ENCODE results near the gene LRSAM1.
"Not testable (repeated sequence)": the region's sequence is repeated elsewhere in the genome, so short reads cannot be mapped to it uniquely, and the experiment has no call there.

The LRSAM1 gene

GRCh38 chr9:127457191-127457878, 6.0 kb downstream of the LRSAM1 start:
- H3K4me1 ChIP-seq (ENCODE audit: insufficient read depth, poor library complexity, severe bottlenecking): no peaks in the 10 kb centered on the region
- no peaks in the 10 kb centered on the region for H3K9me3 ChIP-seq (ENCODE audit: severe bottlenecking)
- no peaks in the 10 kb centered on the region for H3K27me3 ChIP-seq (ENCODE audit: insufficient read depth, poor library complexity, severe bottlenecking)
- DNase-seq (ENCODE audit: low spot score): no peak
- H3K36me3 ChIP-seq (ENCODE audit: low read depth): peaks cover 66% of the 10 kb centered on the region
- no peak overlapping the region for H3K4me3 ChIP-seq (ENCODE audit: severe bottlenecking)
- H3K27ac ChIP-seq (ENCODE audit: poor library complexity, severe bottlenecking): no peak overlapping the region
- ATAC-seq (ENCODE audit: low read depth): no peak
- TF ChIP-seq CTCF (IDR thresholded peaks at IDR 0.05; ENCODE audit: poor library complexity, severe bottlenecking): no peak

- no peak for TF ChIP-seq CTCF (IDR thresholded peaks at IDR 0.05; ENCODE audit: poor library complexity, severe bottlenecking)
- no peak overlapping the region for H3K4me3 ChIP-seq (ENCODE audit: severe bottlenecking)
- no peak for ATAC-seq (ENCODE audit: low read depth)
- no peaks in the 10 kb centered on the region for H3K27me3 ChIP-seq (ENCODE audit: insufficient read depth, poor library complexity, severe bottlenecking)
- no peak for DNase-seq (ENCODE audit: low spot score)
- peaks cover 71% of the 10 kb centered on the region for H3K36me3 ChIP-seq (ENCODE audit: low read depth)
- no peaks in the 10 kb centered on the region for H3K9me3 ChIP-seq (ENCODE audit: severe bottlenecking)
- H3K27ac ChIP-seq (ENCODE audit: poor library complexity, severe bottlenecking): no peak overlapping the region
- no peaks in the 10 kb centered on the region for H3K4me1 ChIP-seq (ENCODE audit: insufficient read depth, poor library complexity, severe bottlenecking)
Measured at GRCh38 chr9:127458921-127459320, 7.6 kb downstream of the LRSAM1 start.

- ATAC-seq (ENCODE audit: low read depth) (no peak), DNase-seq (ENCODE audit: low spot score) (no peak)
- no peak for TF ChIP-seq CTCF (IDR thresholded peaks at IDR 0.05; ENCODE audit: poor library complexity, severe bottlenecking)
- Histone ChIP-seq H3K27me3 (ENCODE audit: insufficient read depth, poor library complexity, severe bottlenecking) (no peaks in the 10 kb centered on the region), H3K4me1 (ENCODE audit: insufficient read depth, poor library complexity, severe bottlenecking) (no peaks in the 10 kb centered on the region), H3K36me3 (ENCODE audit: low read depth) (peaks cover 60% of the 10 kb centered on the region), H3K4me3 (ENCODE audit: severe bottlenecking) (no peak overlapping the region), H3K9me3 (ENCODE audit: severe bottlenecking) (no peaks in the 10 kb centered on the region), H3K27ac (ENCODE audit: poor library complexity, severe bottlenecking) (no peak overlapping the region)
Measured at GRCh38 chr9:127463382-127463781, 12.1 kb downstream of the LRSAM1 start.

- no peak for TF ChIP-seq CTCF (IDR thresholded peaks at IDR 0.05; ENCODE audit: poor library complexity, severe bottlenecking)
- Histone ChIP-seq H3K9me3 (ENCODE audit: severe bottlenecking) (no peaks in the 10 kb centered on the region), H3K27me3 (ENCODE audit: insufficient read depth, poor library complexity, severe bottlenecking) (no peaks in the 10 kb centered on the region), H3K4me3 (ENCODE audit: severe bottlenecking) (no peak overlapping the region), H3K4me1 (ENCODE audit: insufficient read depth, poor library complexity, severe bottlenecking) (no peaks in the 10 kb centered on the region), H3K36me3 (ENCODE audit: low read depth) (peaks cover 58% of the 10 kb centered on the region), H3K27ac (ENCODE audit: poor library complexity, severe bottlenecking) (no peak overlapping the region)
- no peak for ATAC-seq (ENCODE audit: low read depth)
- no peak for DNase-seq (ENCODE audit: low spot score)
Measured at GRCh38 chr9:127463911-127464310, 12.6 kb downstream of the LRSAM1 start.

- not testable (repeated sequence) for H3K27me3 ChIP-seq (ENCODE audit: insufficient read depth, poor library complexity, severe bottlenecking); H3K9me3 ChIP-seq (ENCODE audit: severe bottlenecking); H3K4me1 ChIP-seq (ENCODE audit: insufficient read depth, poor library complexity, severe bottlenecking); H3K27ac ChIP-seq (ENCODE audit: poor library complexity, severe bottlenecking); H3K4me3 ChIP-seq (ENCODE audit: severe bottlenecking); ATAC-seq (ENCODE audit: low read depth); DNase-seq (ENCODE audit: low spot score)
- peaks cover 49% of the 10 kb centered on the region for H3K36me3 ChIP-seq (ENCODE audit: low read depth)
Measured at GRCh38 chr9:127466407-127466917, 15.2 kb downstream of the LRSAM1 start.
